Loucy (cell line): Measurements from ENCODE around the gene FAAP24.

ENCODE experiments used
- EZH2phosphoT487 ChIP-seq: fragments of 200-600 bp; IDR thresholded peaks from 2 replicates; pipeline ENCODE4 v1.6.1; 2018; ENCODE audit warnings: antibody characterized with exemption, mild to moderate bottlenecking, moderate library complexity, borderline replicate concordance
- TF ChIP-seq, protein P1 (sequence below): fragments of 200-600 bp; sonication (generic); conservative IDR thresholded peaks from 2 replicates; pipeline ENCODE4 v1.5.1; 2014; ENCODE audit warnings: mild to moderate bottlenecking, antibody characterized with exemption, low read length

DNA sequence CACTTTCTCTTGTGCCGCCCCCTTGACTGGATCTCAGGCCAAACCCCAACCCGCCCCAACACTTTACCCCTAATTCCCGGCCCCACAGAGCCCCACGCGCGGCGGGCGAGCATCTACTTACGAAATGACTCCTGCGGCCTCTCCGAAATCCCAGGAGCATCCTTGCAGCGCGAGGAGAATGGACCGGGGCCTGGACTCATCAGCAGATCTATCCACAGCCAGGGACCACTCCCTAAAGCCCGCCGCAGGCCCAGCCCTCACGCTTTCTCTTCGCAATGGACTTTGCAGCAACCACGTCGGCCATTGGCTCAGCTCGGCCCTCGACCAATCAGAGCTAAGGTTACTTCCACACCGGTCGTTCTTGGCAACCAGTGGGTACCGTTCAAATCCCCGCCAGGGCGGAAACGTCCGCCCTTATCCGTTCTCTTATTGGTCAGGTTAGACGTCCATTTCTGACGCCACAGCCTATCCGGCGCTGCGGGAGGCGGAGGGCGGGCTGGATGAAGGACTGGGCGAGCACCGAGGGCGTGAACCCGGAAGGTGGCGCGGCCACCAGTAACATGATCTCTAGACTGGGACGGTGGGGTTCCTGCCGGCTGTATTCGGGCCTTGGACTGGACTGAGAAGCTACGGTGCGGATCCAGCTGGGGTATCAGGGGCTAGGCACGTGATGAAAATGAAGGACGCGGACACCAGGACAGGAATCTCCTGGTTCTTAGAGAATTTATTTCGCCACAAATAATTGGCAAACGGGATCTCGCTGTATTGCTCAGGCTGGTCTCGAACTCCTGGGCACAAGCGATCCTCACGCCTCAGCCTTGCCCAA is at the start of gene FAAP24, which contains the start of gene CEP89:
- TF ChIP-seq, protein P1, sequence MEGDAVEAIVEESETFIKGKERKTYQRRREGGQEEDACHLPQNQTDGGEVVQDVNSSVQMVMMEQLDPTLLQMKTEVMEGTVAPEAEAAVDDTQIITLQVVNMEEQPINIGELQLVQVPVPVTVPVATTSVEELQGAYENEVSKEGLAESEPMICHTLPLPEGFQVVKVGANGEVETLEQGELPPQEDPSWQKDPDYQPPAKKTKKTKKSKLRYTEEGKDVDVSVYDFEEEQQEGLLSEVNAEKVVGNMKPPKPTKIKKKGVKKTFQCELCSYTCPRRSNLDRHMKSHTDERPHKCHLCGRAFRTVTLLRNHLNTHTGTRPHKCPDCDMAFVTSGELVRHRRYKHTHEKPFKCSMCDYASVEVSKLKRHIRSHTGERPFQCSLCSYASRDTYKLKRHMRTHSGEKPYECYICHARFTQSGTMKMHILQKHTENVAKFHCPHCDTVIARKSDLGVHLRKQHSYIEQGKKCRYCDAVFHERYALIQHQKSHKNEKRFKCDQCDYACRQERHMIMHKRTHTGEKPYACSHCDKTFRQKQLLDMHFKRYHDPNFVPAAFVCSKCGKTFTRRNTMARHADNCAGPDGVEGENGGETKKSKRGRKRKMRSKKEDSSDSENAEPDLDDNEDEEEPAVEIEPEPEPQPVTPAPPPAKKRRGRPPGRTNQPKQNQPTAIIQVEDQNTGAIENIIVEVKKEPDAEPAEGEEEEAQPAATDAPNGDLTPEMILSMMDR, result no peak
- no peak for TF ChIP-seq EZH2phosphoT487
